ENCODE measurements around the gene FTSJ3. TPM values are rescaled to one million over a fixed set of nuclear protein-coding genes. Genes with fewer than 3 reads are reported as not detected.

The FTSJ3 gene
- total RNA-seq, 1 donor from 2014 or later: 51.4 TPM

- peak; percentile 99 for DNase-seq (ENCODE audit: low read depth in 2 of 2)
These were observed 15.3 kb upstream of the FTSJ3 start, which contains the start of gene SMARCD2 for GRCh38 chr17:63842540-63843386. TSS of gene SMARCD2 (minus strand) at chr17:63842685. CDS start at chr17:63842674, 11 bp downstream.

- DNase-seq (ENCODE audit: low read depth in 2 of 2): no peak
These were observed 14.7 kb upstream of the FTSJ3 start for GRCh38 chr17:63842173-63842539.

- DNase-seq (ENCODE audit: low read depth in 2 of 2): peak; percentile 47 to 54
These were observed 14.1 kb upstream of the FTSJ3 start for GRCh38 chr17:63841350-63842172.

GRCh38 chr17:63840591-63841349 lies 13.3 kb upstream of the FTSJ3 start:
- DNase-seq (ENCODE audit: low read depth in 2 of 2): no peak

- peak in 1 of 2 donors; percentile 20 for DNase-seq (ENCODE audit: low read depth in 2 of 2)
These were observed 11.2 kb upstream of the FTSJ3 start for GRCh38 chr17:63838631-63839171.

GRCh38 chr17:63837962-63838600 lies 10.6 kb upstream of the FTSJ3 start:
- DNase-seq (ENCODE audit: low read depth in 2 of 2): no peak

GRCh38 chr17:63837480-63837879 lies 10.0 kb upstream of the FTSJ3 start:
- no peak for DNase-seq (ENCODE audit: low read depth in 2 of 2)

GRCh38 chr17:63836811-63837210 lies 9.3 kb upstream of the FTSJ3 start:
- DNase-seq (ENCODE audit: low read depth in 2 of 2): no peak

- no peak for DNase-seq (ENCODE audit: low read depth in 2 of 2)
These were observed 7.8 kb upstream of the FTSJ3 start for GRCh38 chr17:63835167-63835720.

- peak; percentile 76 to 93 for DNase-seq (ENCODE audit: low read depth in 2 of 2)
These were observed 7.1 kb upstream of the FTSJ3 start for GRCh38 chr17:63834431-63835166.

- no peak for DNase-seq (ENCODE audit: low read depth in 2 of 2)
These were observed 6.4 kb upstream of the FTSJ3 start for GRCh38 chr17:63833741-63834373.

GRCh38 chr17:63833026-63833740 lies 5.7 kb upstream of the FTSJ3 start:
- DNase-seq (ENCODE audit: low read depth in 2 of 2): no peak

GRCh38 chr17:63832455-63832854 lies 5.0 kb upstream of the FTSJ3 start:
- DNase-seq (ENCODE audit: low read depth in 2 of 2): no peak

- no peak for DNase-seq (ENCODE audit: low read depth in 2 of 2)
These were observed 4.6 kb upstream of the FTSJ3 start for GRCh38 chr17:63832014-63832413.

- DNase-seq (ENCODE audit: low read depth in 2 of 2): no peak
These were observed 4.0 kb upstream of the FTSJ3 start for GRCh38 chr17:63831505-63831904.

- no peak for DNase-seq (ENCODE audit: low read depth in 2 of 2)
These were observed 3.5 kb upstream of the FTSJ3 start for GRCh38 chr17:63830904-63831491.

GRCh38 chr17:63830278-63830677 lies 2.8 kb upstream of the FTSJ3 start:
- DNase-seq (ENCODE audit: low read depth in 2 of 2): no peak

GRCh38 chr17:63828936-63829335 lies 1.5 kb upstream of the FTSJ3 start:
- no peak for DNase-seq (ENCODE audit: low read depth in 2 of 2)

Data from lung microvascular endothelial cell (primary cell).